Fibroblast of the aortic adventitia (primary cell): ENCODE measurements around the gene ATP6V0E2. TPM values are rescaled to one million over a fixed set of nuclear protein-coding genes. Genes with fewer than 3 reads are reported as not detected.

Experiments
- DNase-seq: peaks from one replicate; pipeline ENCODE4 v3.0.0-alpha.2; 2010; ENCODE audit warnings: low read depth
- H3K4me3 ChIP-seq: 2 replicates; pipeline ENCODE4 v1.5.1; 2011; ENCODE audit warnings: low read depth, mild to moderate bottlenecking, control low read depth, low read length, moderate library complexity
- total RNA-seq: library from RNA; depleted of rRNA; stranded (reverse); fragments of >200 nt; gene quantifications from 2 replicates; pipeline ENCODE4 v1.2.3, GENCODE V29; 2012; ENCODE audit warnings: low replicate concordance
- TF ChIP-seq, protein P1 (sequence below): IDR thresholded peaks from 2 replicates; pipeline ENCODE4 v1.5.1; 2011; ENCODE audit warnings: mild to moderate bottlenecking, low read length, control low read depth, inconsistent platforms; ENCODE audit not compliant: insufficient read depth

Gene ATP6V0E2
- total RNA-seq, 1 donor = 22.5 TPM

DNA sequence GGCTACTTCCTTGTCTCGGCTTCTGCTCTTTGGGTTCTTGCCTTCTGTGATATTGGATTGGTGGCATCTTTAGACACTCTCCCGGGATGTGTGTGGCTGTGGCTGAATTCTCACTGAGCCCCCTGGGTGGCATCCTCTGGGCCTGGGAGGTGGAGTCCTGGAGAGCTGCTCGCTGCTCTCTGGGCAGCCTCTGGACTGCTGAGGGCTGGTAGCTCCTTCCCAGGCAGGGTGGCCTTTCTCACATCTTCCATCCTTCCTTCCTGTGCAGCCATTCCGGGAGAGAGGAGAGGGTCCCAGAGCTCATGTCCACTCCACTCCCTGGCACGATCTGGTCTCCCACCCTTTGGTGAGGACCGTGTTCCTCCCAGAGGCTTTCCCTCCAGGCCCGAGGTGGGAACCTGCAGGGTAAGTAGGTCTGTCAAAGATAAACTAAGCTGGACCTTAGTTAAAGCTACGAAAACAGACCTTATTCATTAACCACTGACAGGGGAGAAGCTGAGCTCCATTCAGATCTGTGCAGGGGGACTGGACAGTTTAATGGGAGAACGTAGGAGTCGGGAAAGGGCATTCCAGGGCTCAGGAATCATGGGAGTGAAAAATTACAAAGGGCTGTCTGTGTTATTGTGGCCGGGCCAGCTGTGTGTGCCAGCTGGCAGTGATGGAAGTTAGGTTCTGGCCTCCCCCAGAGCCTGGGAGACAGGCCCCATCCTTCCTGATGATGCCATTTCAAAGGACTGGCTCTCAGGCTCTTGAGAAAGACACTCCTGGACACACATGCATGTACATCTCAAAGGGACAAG, 8.7 kb downstream of the ATP6V0E2 start:
- TF ChIP-seq, protein P1, sequence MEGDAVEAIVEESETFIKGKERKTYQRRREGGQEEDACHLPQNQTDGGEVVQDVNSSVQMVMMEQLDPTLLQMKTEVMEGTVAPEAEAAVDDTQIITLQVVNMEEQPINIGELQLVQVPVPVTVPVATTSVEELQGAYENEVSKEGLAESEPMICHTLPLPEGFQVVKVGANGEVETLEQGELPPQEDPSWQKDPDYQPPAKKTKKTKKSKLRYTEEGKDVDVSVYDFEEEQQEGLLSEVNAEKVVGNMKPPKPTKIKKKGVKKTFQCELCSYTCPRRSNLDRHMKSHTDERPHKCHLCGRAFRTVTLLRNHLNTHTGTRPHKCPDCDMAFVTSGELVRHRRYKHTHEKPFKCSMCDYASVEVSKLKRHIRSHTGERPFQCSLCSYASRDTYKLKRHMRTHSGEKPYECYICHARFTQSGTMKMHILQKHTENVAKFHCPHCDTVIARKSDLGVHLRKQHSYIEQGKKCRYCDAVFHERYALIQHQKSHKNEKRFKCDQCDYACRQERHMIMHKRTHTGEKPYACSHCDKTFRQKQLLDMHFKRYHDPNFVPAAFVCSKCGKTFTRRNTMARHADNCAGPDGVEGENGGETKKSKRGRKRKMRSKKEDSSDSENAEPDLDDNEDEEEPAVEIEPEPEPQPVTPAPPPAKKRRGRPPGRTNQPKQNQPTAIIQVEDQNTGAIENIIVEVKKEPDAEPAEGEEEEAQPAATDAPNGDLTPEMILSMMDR = no peak
- no peak overlapping the region for H3K4me3 ChIP-seq
- DNase-seq = peak; percentile 25

DNA sequence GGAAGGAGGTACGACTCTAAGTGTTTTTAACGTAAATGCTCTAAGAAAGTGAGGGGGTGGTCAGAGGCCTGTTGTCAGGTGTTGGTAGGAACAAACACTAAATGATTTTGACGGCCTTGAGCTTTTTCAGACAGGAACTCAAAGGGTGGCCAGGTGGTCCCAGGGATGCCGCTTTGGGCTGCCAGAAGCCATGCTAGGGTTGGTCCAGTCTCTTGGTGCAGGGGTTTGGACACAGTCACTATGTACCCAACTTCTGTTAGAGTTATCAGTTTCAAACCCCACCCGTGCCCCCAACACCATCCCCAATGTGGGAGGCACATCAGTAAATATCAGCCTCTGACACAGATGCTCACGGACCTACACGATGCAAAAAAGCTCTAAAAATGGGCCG, 9.3 kb downstream of the ATP6V0E2 start:
- no peak for DNase-seq
- no peak overlapping the region for H3K4me3 ChIP-seq
- TF ChIP-seq, protein P1 = no peak

DNA sequence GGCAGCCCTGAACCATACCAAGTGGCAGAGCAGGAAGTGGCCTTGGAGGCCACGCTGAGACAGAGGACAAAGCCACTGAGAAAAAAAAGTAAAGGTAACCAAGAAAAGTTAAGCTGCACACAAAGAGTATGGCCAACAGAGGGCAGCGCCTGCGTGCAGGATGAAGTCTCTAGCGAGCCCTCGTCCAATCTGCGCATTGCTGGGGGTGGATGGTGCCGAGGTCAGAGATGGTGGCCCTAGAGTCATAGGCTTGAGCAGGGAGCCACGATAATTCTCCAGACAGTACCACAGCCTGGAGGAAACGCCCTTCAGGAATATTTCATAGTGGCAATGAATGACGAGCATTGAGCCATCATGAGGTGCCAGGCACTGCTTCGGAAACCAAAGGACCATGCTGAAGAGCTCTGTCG, 9.7 kb downstream of the ATP6V0E2 start:
- DNase-seq = peak; percentile 46

DNA sequence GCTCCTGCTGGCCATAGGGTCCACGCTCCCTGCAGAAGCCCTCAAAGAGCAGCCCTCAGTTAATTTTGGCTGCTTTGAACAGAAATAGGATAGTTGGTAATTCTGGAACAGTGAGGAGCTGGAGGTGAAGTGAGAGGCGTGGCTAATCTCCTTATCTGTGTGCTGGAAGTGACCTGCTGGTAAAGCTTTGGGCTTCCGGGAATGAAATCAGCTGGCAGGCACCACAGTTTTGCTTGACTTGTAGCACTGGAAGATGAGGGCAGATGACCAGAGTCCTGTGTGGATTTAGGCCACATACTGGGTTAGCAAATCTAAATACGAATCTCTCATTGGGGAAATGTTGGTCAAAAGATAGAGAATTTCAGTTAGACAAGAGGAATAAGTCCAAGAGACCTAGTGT, 10.2 kb downstream of the ATP6V0E2 start:
- DNase-seq = peak; percentile 33
- TF ChIP-seq, protein P1 = no peak
- H3K4me3 ChIP-seq = no peak overlapping the region

More for the DNA sequence above, 9.7 kb downstream of the ATP6V0E2 start:
- H3K4me3 ChIP-seq = no peak overlapping the region
- TF ChIP-seq, protein P1 = peak; percentile 71

DNA sequence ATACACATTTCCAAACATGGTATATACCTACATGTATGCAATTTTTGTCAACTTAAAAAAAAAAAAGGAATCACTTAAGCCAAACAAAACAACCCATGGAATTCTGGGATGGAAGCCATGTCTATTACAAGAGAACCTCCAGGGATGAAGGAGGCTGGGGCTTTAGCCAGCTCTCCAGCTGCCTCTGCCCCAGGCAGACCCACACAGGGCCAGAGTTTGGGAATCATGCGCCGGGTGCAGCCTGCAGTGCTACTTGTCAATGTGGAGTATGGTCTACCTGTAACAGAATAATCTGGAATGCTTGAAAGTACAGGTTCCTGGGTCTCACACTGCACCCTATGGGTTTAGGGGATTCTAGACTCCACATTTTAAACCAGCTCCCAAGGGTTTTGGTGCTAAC, 10.8 kb downstream of the ATP6V0E2 start:
- DNase-seq = peak; percentile 79
- no peak overlapping the region for H3K4me3 ChIP-seq
- TF ChIP-seq, protein P1 = no peak

DNA sequence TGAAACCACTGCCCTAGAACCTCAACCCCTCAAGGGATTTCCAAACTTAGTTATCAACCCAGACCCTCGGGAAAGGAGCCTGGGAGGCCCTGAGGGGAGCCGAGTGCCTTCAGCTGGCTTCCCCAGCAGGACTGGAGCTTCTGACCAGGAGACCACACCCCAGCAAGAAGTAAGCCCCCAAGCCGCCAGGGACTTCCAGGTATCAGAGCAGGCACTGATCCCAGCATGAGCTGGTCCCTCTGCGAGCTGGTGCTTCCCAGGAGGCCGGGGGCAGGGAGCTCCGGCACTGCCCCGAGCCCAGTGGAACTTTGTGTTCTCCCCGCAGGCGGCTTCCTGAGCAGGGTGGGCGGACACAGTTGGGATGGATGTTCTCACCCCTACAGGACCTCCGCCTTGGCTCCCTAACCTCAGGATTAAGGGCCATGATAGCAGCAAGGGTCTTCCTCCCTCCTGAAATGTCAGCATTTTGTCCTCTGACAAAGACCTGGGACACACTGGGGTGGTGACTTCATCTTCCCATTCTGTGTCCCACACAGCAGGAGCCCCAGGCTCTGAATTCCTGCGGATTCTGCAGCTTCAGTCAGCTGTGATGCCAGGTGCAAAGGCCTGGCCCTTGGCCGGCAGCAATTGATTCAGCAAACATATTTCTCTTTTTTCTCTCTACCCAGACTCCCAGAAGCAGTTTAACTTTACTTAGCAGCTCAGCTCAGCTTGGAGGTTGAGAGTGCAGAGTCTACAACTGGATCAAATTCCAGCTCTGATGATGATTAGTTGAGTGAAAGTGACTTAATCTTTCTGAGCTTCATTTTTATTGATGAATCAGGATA, 11.6 kb downstream of the ATP6V0E2 start:
- DNase-seq = no peak
- no peak overlapping the region for H3K4me3 ChIP-seq
- TF ChIP-seq, protein P1 = no peak
